ENCODE measurements around the gene MRPS9.

MRPS9 gene

GRCh38 chr2:105143467-105144151, 105.7 kb downstream of the MRPS9 start:
- no peak for DNase-seq (ENCODE audit: low read depth in 2 of 2)
- no peak for TF ChIP-seq CTCF (IDR thresholded peaks at IDR 0.05; ENCODE audit: low read depth, low read length)

GRCh38 chr2:105144152-105144940, 106.5 kb downstream of the MRPS9 start:
- DNase-seq (ENCODE audit: low read depth in 2 of 2): no peak
- TF ChIP-seq CTCF (IDR thresholded peaks at IDR 0.05; ENCODE audit: low read depth, low read length): no peak
- H3K4me3 ChIP-seq (replicated peaks in 1 of 2; ENCODE audit: low read depth in 2 of 2, low read length in 2 of 2): no peak overlapping the region

More at GRCh38 chr2:105143467-105144151, 105.7 kb downstream of the MRPS9 start:
- H3K4me3 ChIP-seq (replicated peaks in 1 of 2; ENCODE audit: low read depth in 2 of 2, low read length in 2 of 2): peak overlapping the region; percentile 17 to 18

- no peak for TF ChIP-seq CTCF (IDR thresholded peaks at IDR 0.05; ENCODE audit: low read depth, low read length)
- no peak overlapping the region for H3K4me3 ChIP-seq (replicated peaks in 1 of 2; ENCODE audit: low read depth in 2 of 2, low read length in 2 of 2)
- DNase-seq (ENCODE audit: low read depth in 2 of 2): no peak
Observed at GRCh38 chr2:105144941-105145300, 107.1 kb downstream of the MRPS9 start.

- no peak for TF ChIP-seq CTCF (IDR thresholded peaks at IDR 0.05; ENCODE audit: low read depth, low read length)
- no peak overlapping the region for H3K4me3 ChIP-seq (replicated peaks in 1 of 2; ENCODE audit: low read depth in 2 of 2, low read length in 2 of 2)
- no peak for DNase-seq (ENCODE audit: low read depth in 2 of 2)
Observed at GRCh38 chr2:105149272-105149671, 111.4 kb downstream of the MRPS9 start.

Measured in cardiac fibroblast (primary cell).